Activated CD4-positive, alpha-beta memory T cell treated with anti-CD3 and anti-CD28 coated beads, Interleukin-2, amount 10 ng/mL, durations not matched to agents 7 days and 5 days (primary cell): ENCODE measurements around the gene RTL10. TPM values are rescaled to one million over a fixed set of nuclear protein-coding genes. Genes with fewer than 3 reads are reported as not detected.
A peak's percentile ranks its signal among the peaks of the same experiment; 100 is the strongest.

Experiments
- CTCF ChIA-PET: fragments of 350-600 bp; sonication (Branson Sonifier 250); formaldehyde crosslinking; loops from one replicate; lab custom pipeline; 2021; ENCODE audit warnings: antibody characterized with exemption, inconsistent platforms; lab: Charles Lee
- POLR2A ChIA-PET: fragments of 350-600 bp; sonication (Branson Sonifier 250); formaldehyde crosslinking; loops from one replicate; lab custom pipeline; 2021; ENCODE audit warnings: antibody characterized with exemption; lab: Charles Lee
- DNase-seq: peaks from one replicate; pipeline ENCODE4 v3.0.0-alpha.2; 2020
- H3K27ac Mint-ChIP-seq: one replicate; pipeline ENCODE4 v1.8.0; 2021; ENCODE audit warnings: mild to moderate bottlenecking, mixed read lengths
- H3K27me3 Mint-ChIP-seq: one replicate; pipeline ENCODE4 v1.8.0; 2021; ENCODE audit warnings: mixed read lengths
- H3K36me3 Mint-ChIP-seq: one replicate; pipeline ENCODE4 v1.8.0; 2021; ENCODE audit warnings: low read depth, mixed read lengths
- H3K4me1 Mint-ChIP-seq: one replicate; pipeline ENCODE4 v1.8.0; 2021; ENCODE audit warnings: mixed read lengths
- H3K4me3 Mint-ChIP-seq: one replicate; pipeline ENCODE4 v1.8.0; 2021; ENCODE audit warnings: mild to moderate bottlenecking, mixed read lengths
- H3K9me3 Mint-ChIP-seq: one replicate; pipeline ENCODE4 v1.8.0; 2021; ENCODE audit warnings: mixed read lengths
- total RNA-seq, 2 experiments: library from RNA; stranded (reverse); gene quantifications; one replicate each; pipeline ENCODE4 v1.2.3, GENCODE V29; 2021

Gene RTL10
- total RNA-seq, 2 experiments from 2014 or later, result 13.3 to 13.5 TPM

DNA sequence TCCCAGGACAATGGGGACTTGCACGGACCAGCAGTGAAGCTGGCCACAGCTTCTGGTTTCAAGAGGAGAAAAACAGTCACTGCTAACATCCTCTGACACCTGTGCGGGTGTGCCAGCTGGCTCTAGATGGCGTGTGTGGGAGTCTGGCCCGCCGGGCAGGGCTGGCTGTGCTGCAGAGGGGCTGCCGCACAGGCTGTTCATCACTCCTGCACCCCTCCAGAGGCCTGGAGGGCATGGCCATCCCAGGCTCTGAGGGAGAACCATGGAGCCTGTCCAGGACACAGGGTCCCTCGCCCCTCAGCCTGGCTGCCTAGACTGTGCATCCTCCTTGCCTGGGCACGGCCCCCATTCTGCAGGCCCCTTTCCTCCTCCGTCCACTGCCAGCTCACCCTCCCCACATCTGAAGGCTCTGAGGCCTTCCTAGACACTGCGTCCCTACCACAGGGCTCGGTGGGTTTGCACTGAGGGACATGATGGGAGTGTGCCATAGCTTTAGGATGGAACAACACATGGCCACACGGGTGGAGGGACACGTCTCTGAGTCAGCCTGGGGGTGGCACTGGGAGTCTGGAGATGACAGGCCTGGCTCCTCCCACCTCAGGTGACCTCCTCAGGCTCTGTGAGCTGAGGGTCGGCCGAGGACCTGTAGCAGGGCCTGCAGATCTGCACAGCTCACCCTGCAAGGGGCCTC, 42.1 kb upstream of the RTL10 start:
- no peaks in the 10 kb centered on the region for H3K27me3 Mint-ChIP-seq
- POLR2A ChIA-PET, result interaction anchor here (0.9 to 1.0 kb wide), 2 partner anchors 10 to 41 kb away, joined by 3 read pairs; no protein-coding TSS in a partner anchor
- no peaks in the 10 kb centered on the region for H3K36me3 Mint-ChIP-seq
- H3K4me1 Mint-ChIP-seq, result peaks cover 14% of the 10 kb centered on the region
- H3K27ac Mint-ChIP-seq, result no peak overlapping the region
- DNase-seq, result no peak
- no peaks in the 10 kb centered on the region for H3K9me3 Mint-ChIP-seq
- H3K4me3 Mint-ChIP-seq, result no peak overlapping the region
- CTCF ChIA-PET, result interaction anchor here (1.2 kb wide), 1 partner anchor 14 kb away, joined by 3 read pairs; no protein-coding TSS in a partner anchor

DNA sequence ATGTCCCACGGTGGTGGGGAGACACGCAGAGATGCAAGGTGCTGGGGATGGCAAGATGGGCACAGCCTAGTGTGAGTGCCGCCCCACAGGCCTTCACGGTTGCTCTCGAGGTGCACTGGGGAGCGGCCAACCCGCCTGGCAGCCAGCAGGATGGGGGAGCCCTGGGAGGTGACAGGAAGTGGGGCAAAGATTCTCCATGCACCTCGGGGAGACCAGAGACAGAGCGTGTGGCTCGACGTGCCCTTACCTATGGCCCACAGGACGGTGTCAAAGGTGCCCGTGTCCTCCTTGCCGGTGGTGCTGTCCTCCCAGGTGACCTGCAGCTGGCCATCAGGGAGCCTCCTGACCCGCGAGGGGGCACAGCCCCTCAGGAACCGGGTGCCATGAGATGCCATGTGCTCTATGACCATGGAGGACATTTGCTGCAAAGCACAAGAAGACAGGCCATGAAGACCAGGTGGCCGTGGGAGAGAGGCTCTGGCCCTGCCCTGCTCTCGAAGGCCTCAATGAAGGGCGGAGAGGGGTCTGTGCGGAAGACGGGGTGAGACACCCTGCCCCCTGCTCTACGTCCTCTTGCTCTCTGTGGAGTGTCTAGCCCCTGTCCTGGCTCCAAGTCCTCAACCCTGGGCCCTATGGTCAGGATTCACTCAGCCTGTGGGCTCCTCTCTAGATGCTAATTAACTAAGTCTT, 40.6 kb upstream of the RTL10 start:
- Mint-ChIP-seq H3K9me3 (no peaks in the 10 kb centered on the region), H3K4me3 (no peak overlapping the region), H3K27ac (no peak overlapping the region), H3K36me3 (no peaks in the 10 kb centered on the region), H3K27me3 (no peaks in the 10 kb centered on the region), H3K4me1 (peaks cover 26% of the 10 kb centered on the region)
- ChIA-PET CTCF (no interaction called here), POLR2A (no interaction called here)
- DNase-seq, result no peak

DNA sequence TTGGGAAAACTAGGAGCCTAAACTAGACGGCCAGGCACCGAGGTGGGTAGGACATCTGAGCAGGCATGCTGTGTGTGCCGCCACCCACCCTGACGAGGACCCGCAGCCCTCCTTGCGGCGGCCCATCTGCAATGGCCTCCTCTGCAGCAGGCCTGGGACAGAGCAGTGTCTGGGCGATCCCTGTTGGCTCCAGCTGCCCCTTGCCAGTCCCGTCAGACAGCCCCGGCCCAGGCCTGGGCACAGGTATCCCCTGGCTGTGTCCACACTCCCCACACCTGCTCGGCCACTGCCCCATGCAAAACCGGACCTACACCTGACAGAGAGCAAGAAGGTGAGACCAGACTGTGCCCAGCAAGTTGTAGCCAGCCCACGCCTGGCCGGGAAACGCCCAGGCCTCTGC, 38.7 kb upstream of the RTL10 start:
- CTCF ChIA-PET, result no interaction called here
- H3K36me3 Mint-ChIP-seq, result no peaks in the 10 kb centered on the region

DNA sequence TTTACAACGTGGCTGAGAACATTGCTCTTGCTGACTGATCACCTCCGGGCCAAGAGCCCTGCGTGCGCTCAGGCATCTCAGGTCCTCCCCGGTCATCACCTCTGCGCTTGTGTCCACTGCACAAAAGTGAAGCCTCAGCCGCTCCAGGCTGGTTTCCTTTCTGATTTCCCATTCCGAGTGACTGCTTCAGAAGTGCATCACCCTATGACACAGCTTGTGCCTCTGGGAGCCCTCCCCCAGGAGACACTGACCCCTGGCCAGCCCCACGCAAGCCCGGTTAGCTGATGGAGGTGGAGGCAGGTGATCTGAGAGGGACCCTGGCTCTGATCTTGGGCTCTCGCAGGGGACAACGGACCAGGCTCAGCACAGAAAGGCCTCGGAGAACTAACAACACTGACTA, 38.3 kb upstream of the RTL10 start:
- Mint-ChIP-seq H3K27ac (peak overlapping the region; percentile 85), H3K27me3 (no peaks in the 10 kb centered on the region), H3K4me3 (no peak overlapping the region), H3K9me3 (no peaks in the 10 kb centered on the region), H3K4me1 (peaks cover 30% of the 10 kb centered on the region), H3K36me3 (no peaks in the 10 kb centered on the region)
- no peak for DNase-seq
- POLR2A ChIA-PET, result interaction anchor here (1.4 to 3.1 kb wide), 3 partner anchors 19 to 162 kb away, joined by 6 to 45 read pairs (median 8); partner anchors contain the start of genes GNB1L and RTL10
- CTCF ChIA-PET, result interaction anchor here (1.0 to 2.4 kb wide), 3 partner anchors 8 to 37 kb away, joined by 3 to 7 read pairs (median 6); no protein-coding TSS in a partner anchor

More for the DNA sequence above, 38.7 kb upstream of the RTL10 start:
- POLR2A ChIA-PET, result no interaction called here
- Mint-ChIP-seq H3K4me3 (no peak overlapping the region), H3K27ac (no peak overlapping the region), H3K9me3 (no peaks in the 10 kb centered on the region), H3K4me1 (peaks cover 30% of the 10 kb centered on the region), H3K27me3 (no peaks in the 10 kb centered on the region)
- DNase-seq, result no peak

DNA sequence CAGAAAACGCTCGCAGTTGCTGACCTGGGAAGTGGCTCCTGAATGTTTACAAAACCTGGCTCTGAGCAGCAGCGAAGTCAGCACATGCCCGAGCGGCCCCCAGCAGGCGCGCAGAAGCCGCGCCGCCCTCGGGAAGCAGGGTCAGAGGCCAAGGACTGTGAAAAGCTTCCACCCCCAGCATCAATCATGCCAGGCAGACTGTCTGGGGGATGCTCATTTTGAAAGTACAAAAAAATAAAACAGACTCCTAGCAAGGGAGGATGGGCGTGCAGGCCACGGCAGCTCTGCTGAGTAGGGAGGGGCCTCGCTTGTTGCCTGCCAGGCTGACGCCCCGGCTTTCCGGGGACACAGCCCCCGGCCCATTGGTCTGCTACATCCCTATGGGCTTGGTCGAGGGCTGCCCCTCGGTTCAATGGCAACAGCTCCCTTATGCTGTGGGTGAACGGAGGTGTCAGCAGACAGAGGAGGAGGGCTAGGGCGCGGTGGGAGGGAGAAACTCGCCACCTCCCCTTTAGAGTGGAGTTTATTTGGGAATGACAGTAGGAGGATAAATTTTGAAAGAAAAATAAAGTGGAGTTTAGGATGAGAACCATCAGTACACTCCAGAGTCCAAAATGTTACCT, 37.7 kb upstream of the RTL10 start:
- peaks cover 30% of the 10 kb centered on the region for H3K4me1 Mint-ChIP-seq
- H3K4me3 Mint-ChIP-seq, result peak overlapping the region; percentile 50
- DNase-seq, result peak; percentile 49
- peak overlapping the region; percentile 85 for H3K27ac Mint-ChIP-seq
- CTCF ChIA-PET, result interaction anchor here (0.6 to 2.4 kb wide), 4 partner anchors 9 to 162 kb away, joined by 3 to 7 read pairs (median 5); no protein-coding TSS in a partner anchor
- H3K27me3 Mint-ChIP-seq, result no peaks in the 10 kb centered on the region
- no peaks in the 10 kb centered on the region for H3K9me3 Mint-ChIP-seq
- POLR2A ChIA-PET, result interaction anchor here (0.8 to 3.1 kb wide), 7 partner anchors 12 to 162 kb away, joined by 3 to 45 read pairs (median 5); partner anchors contain the start of genes COMT, GNB1L, RTL10 and TXNRD2
- no peaks in the 10 kb centered on the region for H3K36me3 Mint-ChIP-seq

DNA sequence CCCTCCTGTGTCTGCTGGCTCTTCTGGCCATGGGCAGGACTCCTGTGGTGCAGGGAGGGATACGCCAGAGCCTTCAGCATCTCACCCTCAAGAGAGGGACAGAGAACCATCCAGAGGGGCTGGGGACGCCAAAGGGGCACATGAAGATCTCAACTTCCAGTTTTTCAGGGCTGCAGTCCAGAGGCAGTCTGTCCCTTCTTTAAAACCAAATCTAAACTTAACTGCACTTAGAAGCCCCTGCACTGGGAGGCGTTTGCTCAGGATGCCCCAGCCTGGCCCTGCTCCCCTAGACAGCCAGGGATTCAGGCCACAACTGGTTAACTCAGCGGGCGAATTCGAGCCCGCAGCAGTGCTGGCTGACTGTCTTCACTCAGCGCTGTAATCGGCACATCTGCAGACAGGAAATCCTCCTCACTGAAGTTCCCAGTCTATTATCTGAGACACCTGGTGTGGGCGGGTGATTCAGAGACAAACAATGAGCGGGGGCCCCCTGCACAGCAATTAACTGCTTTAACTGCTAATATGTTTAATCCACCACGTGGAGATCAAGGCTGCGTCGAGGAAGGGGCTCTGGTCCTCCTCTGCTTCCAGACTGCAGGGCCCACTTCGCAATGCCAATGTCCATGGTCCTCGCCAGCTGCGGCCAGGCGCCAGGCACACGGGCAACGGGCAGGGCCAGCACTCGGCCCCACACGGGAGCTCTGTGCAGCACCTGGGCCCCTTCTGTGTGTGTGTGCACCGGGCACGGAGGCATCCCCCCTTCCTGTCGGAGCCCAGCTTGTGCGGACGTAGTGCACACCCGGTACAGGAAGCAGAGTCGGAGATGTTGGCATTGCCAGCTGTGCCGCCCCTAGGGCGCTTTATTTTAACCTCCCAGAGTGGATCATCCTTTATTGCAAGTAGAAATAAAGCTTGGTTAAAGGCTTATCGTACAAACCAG, 36.9 kb upstream of the RTL10 start:
- POLR2A ChIA-PET, result interaction anchor here (0.8 to 3.1 kb wide), 9 partner anchors 13 to 161 kb away, joined by 3 to 45 read pairs (median 5); partner anchors contain the start of genes COMT, GNB1L, RTL10 and TXNRD2
- CTCF ChIA-PET, result interaction anchor here (0.6 to 2.4 kb wide), 4 partner anchors 10 to 161 kb away, joined by 3 to 7 read pairs (median 5); no protein-coding TSS in a partner anchor
- Mint-ChIP-seq H3K9me3 (no peaks in the 10 kb centered on the region), H3K27ac (peak overlapping the region; percentile 85), H3K4me1 (peaks cover 36% of the 10 kb centered on the region), H3K36me3 (no peaks in the 10 kb centered on the region), H3K4me3 (peak overlapping the region; percentile 50), H3K27me3 (no peaks in the 10 kb centered on the region)
- DNase-seq, result peak; percentile 77

DNA sequence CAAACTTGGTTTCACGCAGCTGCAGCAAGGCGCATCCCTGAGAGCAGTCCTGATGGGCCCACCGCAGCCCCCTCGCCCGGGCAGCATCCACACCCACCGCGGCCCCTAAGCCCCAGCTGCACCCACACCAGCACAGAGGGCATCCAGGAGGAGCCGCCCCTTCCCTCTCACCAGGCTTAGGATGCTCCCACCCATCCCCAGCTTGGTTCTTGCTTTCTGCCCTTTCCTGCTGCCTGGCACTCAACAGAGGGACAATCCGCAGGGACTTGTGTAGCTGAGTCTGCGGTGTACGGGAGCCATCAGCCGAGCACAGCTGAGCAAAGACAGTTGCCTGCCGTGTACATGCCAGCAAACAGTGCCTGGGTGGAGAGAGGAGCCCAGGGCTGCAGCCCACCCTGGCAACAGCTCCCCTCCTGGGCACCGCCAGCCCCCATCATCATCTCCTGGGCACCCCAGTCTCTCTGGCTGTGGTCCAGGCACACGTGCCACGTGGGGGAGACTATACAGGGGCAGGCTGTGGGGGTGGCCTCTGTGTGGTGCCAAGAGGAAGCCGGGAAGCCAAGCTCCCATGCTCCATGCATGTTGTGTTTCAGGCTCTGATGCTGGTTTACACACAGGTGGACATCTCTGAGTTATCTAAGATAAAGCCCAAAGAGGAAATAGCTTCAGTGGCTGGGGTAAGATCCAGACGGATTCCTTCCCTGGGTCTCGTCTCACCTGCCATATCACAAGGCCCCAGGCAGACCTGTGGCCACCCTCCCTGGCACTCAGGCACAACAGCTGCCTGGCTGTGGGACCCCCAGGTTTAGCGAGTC, 36.0 kb upstream of the RTL10 start:
- Mint-ChIP-seq H3K36me3 (no peaks in the 10 kb centered on the region), H3K27me3 (no peaks in the 10 kb centered on the region), H3K4me3 (no peak overlapping the region), H3K27ac (peak overlapping the region; percentile 85), H3K9me3 (no peaks in the 10 kb centered on the region), H3K4me1 (peaks cover 40% of the 10 kb centered on the region)
- POLR2A ChIA-PET, result interaction anchor here (1.2 to 3.1 kb wide), 3 partner anchors 25 to 51 kb away, joined by 4 to 45 read pairs (median 9); partner anchors contain the start of genes COMT, GNB1L, RTL10 and TXNRD2
- CTCF ChIA-PET, result interaction anchor here (1.5 to 2.4 kb wide), 2 partner anchors 20 to 160 kb away, joined by 3 to 7 read pairs; no protein-coding TSS in a partner anchor
- no peak for DNase-seq

DNA sequence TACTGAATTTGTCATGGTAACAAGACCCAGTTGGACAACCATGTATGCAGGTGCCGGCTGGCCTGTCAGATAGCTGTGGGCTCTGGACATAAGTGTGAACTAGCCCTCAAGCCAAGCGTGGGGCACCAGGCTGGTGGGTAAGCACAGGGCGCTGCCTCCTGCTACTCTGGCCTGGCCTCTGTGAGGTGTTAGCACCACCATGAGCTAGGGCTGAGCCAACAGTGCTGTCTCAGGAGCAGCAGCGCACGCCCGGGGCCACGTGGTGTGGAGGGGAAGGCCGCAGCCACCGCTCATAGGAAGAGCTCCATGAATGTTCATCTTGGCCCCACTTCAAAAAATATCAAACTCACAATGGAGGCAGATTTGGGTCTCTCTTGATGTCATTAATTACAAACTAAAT, 35.3 kb upstream of the RTL10 start:
- no peaks in the 10 kb centered on the region for H3K27me3 Mint-ChIP-seq
- H3K36me3 Mint-ChIP-seq, result no peaks in the 10 kb centered on the region
- H3K4me1 Mint-ChIP-seq, result peaks cover 40% of the 10 kb centered on the region
- DNase-seq, result no peak
- ChIA-PET CTCF (interaction anchor here (1.5 kb wide), 1 partner anchor 160 kb away, joined by 3 read pairs; no protein-coding TSS in a partner anchor), POLR2A (interaction anchor here (1.5 to 3.1 kb wide), 3 partner anchors 35 to 52 kb away, joined by 5 to 45 read pairs (median 9); partner anchors contain the start of genes COMT, GNB1L, RTL10 and TXNRD2)
- H3K27ac Mint-ChIP-seq, result peak overlapping the region; percentile 49
- H3K4me3 Mint-ChIP-seq, result no peak overlapping the region
- no peaks in the 10 kb centered on the region for H3K9me3 Mint-ChIP-seq

DNA sequence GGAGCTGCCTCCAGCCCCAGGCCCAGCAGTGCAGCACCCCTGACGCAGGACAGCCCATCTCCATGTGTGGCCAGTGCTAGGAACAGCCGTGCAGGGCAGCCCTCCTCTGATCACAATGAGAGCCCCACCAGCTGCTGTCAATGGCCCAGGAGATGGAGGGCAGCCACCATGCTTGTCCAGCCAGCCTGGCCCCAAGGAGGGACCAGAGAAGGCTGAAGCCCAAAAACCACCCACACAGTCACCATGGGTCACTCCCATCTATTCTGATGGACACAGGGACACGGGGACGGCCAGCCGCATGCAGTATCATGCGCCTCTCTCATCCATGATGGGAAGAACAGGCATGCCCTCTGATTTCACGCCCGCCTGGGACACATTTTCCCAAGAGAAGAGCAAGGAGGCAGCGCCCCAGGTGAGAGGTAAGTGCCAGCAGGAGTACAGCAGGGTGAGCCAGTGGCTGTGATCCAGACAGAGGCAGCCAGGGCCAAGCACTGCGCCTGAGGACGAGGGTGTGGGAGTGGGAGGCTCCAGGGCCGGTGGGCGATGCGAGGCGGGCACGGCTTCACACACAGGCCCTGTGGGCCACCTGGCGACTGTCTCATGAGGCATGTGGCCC, 33.6 kb upstream of the RTL10 start:
- Mint-ChIP-seq H3K9me3 (no peaks in the 10 kb centered on the region), H3K27ac (no peak overlapping the region), H3K4me1 (peaks cover 40% of the 10 kb centered on the region), H3K27me3 (no peaks in the 10 kb centered on the region), H3K36me3 (no peaks in the 10 kb centered on the region), H3K4me3 (no peak overlapping the region)
- POLR2A ChIA-PET, result interaction anchor here (0.6 to 2.2 kb wide), 3 partner anchors 33 to 271 kb away, joined by 3 to 11 read pairs (median 5); partner anchors contain the start of genes GNB1L and RTL10
- DNase-seq, result no peak
- CTCF ChIA-PET, result interaction anchor here (0.5 kb wide), 1 partner anchor 30 kb away, joined by 3 read pairs; no protein-coding TSS in a partner anchor

DNA sequence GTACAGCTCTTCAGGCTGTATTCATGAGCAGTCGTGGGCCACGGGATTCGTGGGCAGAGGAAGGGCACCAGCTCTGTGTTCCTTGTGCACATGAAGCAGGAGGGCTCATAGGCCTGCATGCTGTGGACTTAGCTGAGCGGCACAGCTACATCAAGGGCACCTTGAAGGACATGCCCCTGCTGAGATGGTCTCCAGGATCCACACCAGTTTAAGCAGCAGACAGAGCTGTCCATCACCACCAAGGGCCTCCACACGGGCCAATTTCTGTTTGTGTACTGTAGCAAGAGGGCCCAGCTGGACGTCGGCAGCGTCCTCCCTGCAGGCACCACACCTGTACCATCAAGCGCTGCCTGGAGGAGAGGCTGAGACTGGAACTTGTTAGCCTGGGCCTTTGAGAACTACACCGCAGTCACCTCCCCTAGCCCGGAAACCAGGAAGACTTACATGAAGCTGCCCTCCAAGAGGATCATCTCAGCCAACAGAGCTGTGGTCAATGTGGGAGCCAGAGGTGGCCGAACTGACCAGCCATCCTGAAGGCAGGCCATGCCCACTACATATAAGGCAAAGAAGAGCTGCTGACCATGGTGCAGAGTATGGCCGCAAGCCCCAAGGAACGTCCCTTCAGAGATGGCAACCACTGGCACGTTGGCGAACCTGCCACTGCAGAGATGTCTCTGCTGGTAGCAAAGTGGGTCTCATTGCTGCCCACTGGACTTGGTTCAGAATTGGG, 32.7 kb upstream of the RTL10 start:
- no peaks in the 10 kb centered on the region for H3K36me3 Mint-ChIP-seq
- ChIA-PET CTCF (interaction anchor here (0.5 to 1.3 kb wide), 3 partner anchors 23 to 157 kb away, joined by 3 to 4 read pairs (median 3); no protein-coding TSS in a partner anchor), POLR2A (interaction anchor here (0.6 to 2.2 kb wide), 3 partner anchors 10 to 270 kb away, joined by 3 to 11 read pairs (median 3); partner anchors contain the start of genes GNB1L and RTL10)
- H3K27ac Mint-ChIP-seq, result no peak overlapping the region
- H3K4me1 Mint-ChIP-seq, result peaks cover 32% of the 10 kb centered on the region
- H3K4me3 Mint-ChIP-seq, result no peak overlapping the region
- DNase-seq, result no peak
- no peaks in the 10 kb centered on the region for H3K9me3 Mint-ChIP-seq
- no peaks in the 10 kb centered on the region for H3K27me3 Mint-ChIP-seq
